Suprapubic skin (tissue), 4 donors: ENCODE data around the gene NMRAL1. TPM values are rescaled to one million over a fixed set of nuclear protein-coding genes. Genes with fewer than 3 reads are reported as not detected.

Experiments used
- DNase-seq, 2 donors: peaks; one replicate each; pipeline ENCODE4 v3.0.0-alpha.2; 2019; ENCODE audit warnings: low spot score in 2 of 2
- H3K27ac ChIP-seq: fragments of 200-600 bp; sonication (generic); one replicate; pipeline ENCODE4 v1.5.1; 2019
- H3K27me3 ChIP-seq: fragments of 200-600 bp; sonication (generic); one replicate; pipeline ENCODE4 v1.5.1; 2019
- H3K36me3 ChIP-seq: fragments of 200-600 bp; sonication (generic); one replicate; pipeline ENCODE4 v1.5.1; 2019
- H3K4me1 ChIP-seq: fragments of 200-600 bp; sonication (generic); one replicate; pipeline ENCODE4 v1.5.1; 2019
- H3K4me3 ChIP-seq: fragments of 200-600 bp; sonication (generic); one replicate; pipeline ENCODE4 v1.5.1; 2019; ENCODE audit warnings: mild to moderate bottlenecking
- H3K9me3 ChIP-seq: fragments of 200-600 bp; sonication (generic); one replicate; pipeline ENCODE4 v1.5.1; 2019
- CTCF ChIP-seq, 2 donors: fragments of 200-600 bp in 1 of 2; fragments of 450-650 bp in 1 of 2; sonication (generic) in 1 of 2; IDR thresholded peaks; one replicate each; pipeline ENCODE4 v1.5.1; 2016 to 2019; ENCODE audit warnings: antibody characterized with exemption in 2 of 2, mild to moderate bottlenecking in 1 of 2, moderate library complexity in 1 of 2
- EP300 ChIP-seq: sonication (generic); formaldehyde crosslinking; IDR thresholded peaks from one replicate; pipeline ENCODE4 v1.6.1; 2017; ENCODE audit warnings: antibody characterized with exemption
- POLR2A ChIP-seq, 2 donors: fragments of 450-650 bp; IDR thresholded peaks; one replicate each; pipeline ENCODE4 v1.6.1; 2017; ENCODE audit warnings: antibody characterized with exemption in 2 of 2, mild to moderate bottlenecking in 2 of 2, moderate library complexity in 2 of 2
- POLR2AphosphoS5 ChIP-seq, 3 donors: sonication (generic); formaldehyde crosslinking; IDR thresholded peaks; one replicate each; pipeline ENCODE4 v1.6.1; 2017; ENCODE audit warnings: antibody characterized with exemption in 3 of 3
- WGBS: methylation state at CpG from one replicate; pipeline ENCODE4 v1.1.5; 2018; 5-methylcytosine and 5-hydroxymethylcytosine counted together
- total RNA-seq, 4 donors: library from RNA; depleted of rRNA; stranded (reverse); fragments of >200 nt; gene quantifications; one replicate each; pipeline ENCODE4 v1.1.0, GENCODE V29; 2016

NMRAL1 gene
- total RNA-seq, 4 donors from 2014 or later, result 52.7 to 72.3 (median 61.6) TPM

GRCh38 chr16:4509420-4509819 is 35.0 kb upstream of the NMRAL1 start:
- no peak for DNase-seq
- Histone ChIP-seq H3K4me1 (peaks cover 51% of the 10 kb centered on the region), H3K27me3 (no peaks in the 10 kb centered on the region), H3K36me3 (peaks cover 71% of the 10 kb centered on the region), H3K4me3 (no peak overlapping the region), H3K9me3 (no peaks in the 10 kb centered on the region), H3K27ac (no peak overlapping the region)
- 89% methylated on average over 8 of the region's 8 CpGs for WGBS
- TF ChIP-seq POLR2A (IDR thresholded peaks at IDR 0.05) (no peak), POLR2AphosphoS5 (IDR thresholded peaks at IDR 0.05) (no peak), CTCF (IDR thresholded peaks at IDR 0.05) (no peak), EP300 (no peak)

- H3K4me3 ChIP-seq, result no peak overlapping the region
- DNase-seq, result no peak
- H3K27ac ChIP-seq, result no peak overlapping the region
- no peaks in the 10 kb centered on the region for H3K9me3 ChIP-seq
- H3K4me1 ChIP-seq, result peaks cover 48% of the 10 kb centered on the region
- no peak for TF ChIP-seq CTCF (IDR thresholded peaks at IDR 0.05)
- TF ChIP-seq POLR2AphosphoS5 (IDR thresholded peaks at IDR 0.05), result no peak
- TF ChIP-seq POLR2A (IDR thresholded peaks at IDR 0.05), result no peak
- TF ChIP-seq EP300, result no peak
- no peaks in the 10 kb centered on the region for H3K27me3 ChIP-seq
- no CpG with 5 or more reads among the region's 3 CpGs for WGBS
- peaks cover 69% of the 10 kb centered on the region for H3K36me3 ChIP-seq
Observed at GRCh38 chr16:4508806-4509205, 34.4 kb upstream of the NMRAL1 start.

DNA sequence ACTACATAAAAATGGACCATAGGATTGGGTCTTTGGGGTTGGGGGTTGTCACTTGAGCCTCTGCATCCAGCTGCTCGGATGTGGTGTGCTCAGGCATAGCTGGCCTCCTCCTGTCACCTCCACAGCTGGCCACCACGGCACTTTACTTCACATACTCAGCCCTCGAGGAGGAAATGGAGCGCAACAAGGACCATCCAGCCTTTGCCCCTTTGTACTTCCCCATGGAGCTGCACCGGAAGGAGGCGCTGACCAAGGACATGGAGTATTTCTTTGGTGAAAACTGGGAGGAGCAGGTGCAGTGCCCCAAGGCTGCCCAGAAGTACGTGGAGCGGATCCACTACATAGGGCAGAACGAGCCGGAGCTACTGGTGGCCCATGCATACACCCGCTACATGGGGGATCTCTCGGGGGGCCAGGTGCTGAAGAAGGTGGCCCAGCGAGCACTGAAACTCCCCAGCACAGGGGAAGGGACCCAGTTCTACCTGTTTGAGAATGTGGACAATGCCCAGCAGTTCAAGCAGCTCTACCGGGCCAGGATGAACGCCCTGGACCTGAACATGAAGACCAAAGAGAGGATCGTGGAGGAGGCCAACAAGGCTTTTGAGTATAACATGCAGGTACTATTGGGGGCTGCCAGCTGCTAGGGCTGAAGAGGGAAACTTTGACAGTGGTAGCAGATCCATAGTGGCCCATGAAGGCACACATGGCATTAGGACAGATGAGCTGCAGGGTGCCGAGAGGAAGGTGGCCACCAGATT is 33.3 kb upstream of the NMRAL1 start:
- TF ChIP-seq EP300, result no peak
- TF ChIP-seq POLR2A (IDR thresholded peaks at IDR 0.05), result no peak
- no peak for TF ChIP-seq CTCF (IDR thresholded peaks at IDR 0.05)
- no peak for TF ChIP-seq POLR2AphosphoS5 (IDR thresholded peaks at IDR 0.05)
- peaks cover 40% of the 10 kb centered on the region for H3K4me1 ChIP-seq
- no peaks in the 10 kb centered on the region for H3K9me3 ChIP-seq
- WGBS, result 90% methylated on average over 17 of the region's 17 CpGs
- no peaks in the 10 kb centered on the region for H3K27me3 ChIP-seq
- peaks cover 59% of the 10 kb centered on the region for H3K36me3 ChIP-seq
- H3K27ac ChIP-seq, result no peak overlapping the region
- H3K4me3 ChIP-seq, result no peak overlapping the region
- no peak for DNase-seq

GRCh38 chr16:4506450-4506849 is 32.0 kb upstream of the NMRAL1 start:
- TF ChIP-seq CTCF (IDR thresholded peaks at IDR 0.05) (peak; percentile 76 to 83), POLR2A (IDR thresholded peaks at IDR 0.05) (no peak), EP300 (no peak), POLR2AphosphoS5 (IDR thresholded peaks at IDR 0.05) (peak in 2 of 3 donors; percentile 31 to 35)
- Histone ChIP-seq H3K4me1 (peaks cover 39% of the 10 kb centered on the region), H3K36me3 (peaks cover 47% of the 10 kb centered on the region), H3K27ac (no peak overlapping the region), H3K27me3 (no peaks in the 10 kb centered on the region), H3K9me3 (no peaks in the 10 kb centered on the region), H3K4me3 (no peak overlapping the region)
- no peak for DNase-seq
- WGBS, result 3% methylated on average over 3 of the region's 3 CpGs

DNA sequence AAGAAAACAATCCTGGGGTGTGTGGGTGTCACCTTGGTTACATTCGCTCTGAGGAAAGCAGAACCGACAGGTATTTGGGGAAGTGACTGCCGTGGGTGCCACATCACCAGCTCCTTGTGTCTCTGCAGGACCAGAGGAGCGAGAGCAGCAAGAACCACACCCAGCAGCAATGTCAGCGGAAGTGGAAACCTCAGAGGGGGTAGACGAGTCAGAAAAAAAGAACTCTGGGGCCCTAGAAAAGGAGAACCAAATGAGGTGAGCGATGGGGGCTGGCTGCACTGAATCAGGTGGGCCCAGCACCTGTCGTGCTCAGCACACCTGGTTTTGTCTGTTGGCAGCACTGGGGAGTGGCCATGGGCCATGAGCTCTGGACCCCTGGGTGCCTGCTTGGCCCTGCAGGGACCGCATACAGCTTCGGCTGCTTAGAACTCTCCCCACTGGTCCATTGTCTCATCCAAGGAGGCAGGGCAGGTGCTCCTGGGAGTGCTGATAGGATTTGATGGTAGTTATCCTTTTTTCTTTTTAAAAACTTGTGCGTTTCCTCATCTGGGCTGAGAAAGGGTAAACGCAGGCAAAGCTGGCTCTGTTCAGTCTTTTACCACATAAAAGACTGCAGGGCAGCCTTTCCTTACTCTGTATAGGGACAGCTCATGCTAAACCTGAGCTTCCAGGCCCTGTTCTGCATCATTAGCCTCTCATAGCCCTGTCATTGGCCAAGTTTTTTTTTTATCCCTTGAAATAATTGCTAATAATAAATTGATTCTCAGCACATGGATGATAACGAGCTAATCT is 31.1 kb upstream of the NMRAL1 start:
- no peak overlapping the region for H3K4me3 ChIP-seq
- H3K4me1 ChIP-seq, result peaks cover 39% of the 10 kb centered on the region
- DNase-seq, result no peak
- 82% methylated on average over 13 of the region's 13 CpGs for WGBS
- TF ChIP-seq POLR2AphosphoS5 (IDR thresholded peaks at IDR 0.05) (no peak), POLR2A (IDR thresholded peaks at IDR 0.05) (no peak), CTCF (IDR thresholded peaks at IDR 0.05) (no peak), EP300 (no peak)
- no peaks in the 10 kb centered on the region for H3K9me3 ChIP-seq
- no peaks in the 10 kb centered on the region for H3K27me3 ChIP-seq
- no peak overlapping the region for H3K27ac ChIP-seq
- peaks cover 43% of the 10 kb centered on the region for H3K36me3 ChIP-seq
